Right atrium auricular region (tissue), 2 donors: ENCODE measurements around the gene MARK1. TPM values are rescaled to one million over a fixed set of nuclear protein-coding genes. Genes with fewer than 3 reads are reported as not detected.

Experiments
- DNase-seq: peaks from one replicate; pipeline ENCODE4 v3.0.0-alpha.2; 2019; ENCODE audit warnings: low spot score
- H3K27ac ChIP-seq, 2 donors: fragments of 200-600 bp; sonication (generic); 1 replicate in 1 of 2; 2 replicates in 1 of 2; pipeline ENCODE4 v1.5.1; 2016 to 2019
- H3K27me3 ChIP-seq, 2 donors: fragments of 200-600 bp; sonication (generic); one replicate each; pipeline versions ENCODE4 v1.5.1 to v1.6.0; 2017 to 2019
- H3K36me3 ChIP-seq: fragments of 200-600 bp; sonication (generic); one replicate; pipeline ENCODE4 v1.5.1; 2016
- H3K4me1 ChIP-seq, 2 donors: fragments of 200-600 bp; sonication (generic); one replicate each; pipeline versions ENCODE4 v1.5.1 to v1.6.0; 2017 to 2019
- H3K4me3 ChIP-seq, 2 donors: fragments of 200-600 bp; sonication (generic); 1 replicate in 1 of 2; 2 replicates in 1 of 2; pipeline ENCODE4 v1.5.1; 2017 to 2019; ENCODE audit warnings: mild to moderate bottlenecking in 1 of 2, moderate library complexity in 1 of 2
- H3K9me3 ChIP-seq, 2 donors: fragments of 200-600 bp; sonication (generic); one replicate each; pipeline ENCODE4 v1.5.1; 2019
- CTCF ChIP-seq, 2 donors: fragments of 200-600 bp; sonication (generic); IDR thresholded peaks; one replicate each; pipeline ENCODE4 v1.5.1; 2019; ENCODE audit warnings: antibody characterized with exemption in 2 of 2
- total RNA-seq, 2 donors: library from RNA; depleted of rRNA; stranded (reverse); fragments of >200 nt; gene quantifications; one replicate each; pipeline ENCODE4 v1.1.0, GENCODE V29; 2016

The MARK1 gene
- total RNA-seq, 2 donors from 2014 or later = 12.5 to 20.0 TPM

GRCh38 chr1:220631238-220631815 lies 103.4 kb downstream of the MARK1 start:
- Histone ChIP-seq H3K27ac (no peak overlapping the region), H3K9me3 (no peaks in the 10 kb centered on the region), H3K36me3 (peaks cover 8% of the 10 kb centered on the region), H3K27me3 (no peaks in the 10 kb centered on the region), H3K4me1 (no peaks in the 10 kb centered on the region), H3K4me3 (no peak overlapping the region)
- TF ChIP-seq CTCF (IDR thresholded peaks at IDR 0.05) = no peak
- no peak for DNase-seq

GRCh38 chr1:220637759-220638158 lies 109.8 kb downstream of the MARK1 start:
- no peaks in the 10 kb centered on the region for H3K27me3 ChIP-seq
- DNase-seq = no peak
- H3K9me3 ChIP-seq = no peaks in the 10 kb centered on the region
- no peaks in the 10 kb centered on the region for H3K4me1 ChIP-seq
- no peak overlapping the region for H3K27ac ChIP-seq
- no peak overlapping the region for H3K4me3 ChIP-seq
- TF ChIP-seq CTCF (IDR thresholded peaks at IDR 0.05) = no peak
- peaks cover 8% of the 10 kb centered on the region for H3K36me3 ChIP-seq

GRCh38 chr1:220642285-220642684 lies 114.3 kb downstream of the MARK1 start:
- no peak for TF ChIP-seq CTCF (IDR thresholded peaks at IDR 0.05)
- no peak for DNase-seq
- no peak overlapping the region for H3K27ac ChIP-seq

GRCh38 chr1:220652995-220653394 lies 125.1 kb downstream of the MARK1 start:
- no peak overlapping the region for H3K4me3 ChIP-seq
- H3K36me3 ChIP-seq = no peaks in the 10 kb centered on the region
- no peak for DNase-seq
- no peak for TF ChIP-seq CTCF (IDR thresholded peaks at IDR 0.05)
- H3K4me1 ChIP-seq = no peaks in the 10 kb centered on the region
- no peaks in the 10 kb centered on the region for H3K9me3 ChIP-seq
- H3K27ac ChIP-seq = no peak overlapping the region
- H3K27me3 ChIP-seq = no peaks in the 10 kb centered on the region

More at GRCh38 chr1:220642285-220642684, 114.3 kb downstream of the MARK1 start:
- H3K36me3 ChIP-seq = no peaks in the 10 kb centered on the region
- no peak overlapping the region for H3K4me3 ChIP-seq
- H3K27me3 ChIP-seq = no peaks in the 10 kb centered on the region
- H3K9me3 ChIP-seq = no peaks in the 10 kb centered on the region
- no peaks in the 10 kb centered on the region for H3K4me1 ChIP-seq

GRCh38 chr1:220655509-220655908 lies 127.6 kb downstream of the MARK1 start:
- TF ChIP-seq CTCF (IDR thresholded peaks at IDR 0.05) = no peak
- Histone ChIP-seq H3K9me3 (no peaks in the 10 kb centered on the region), H3K36me3 (no peaks in the 10 kb centered on the region), H3K4me3 (no peak overlapping the region), H3K27me3 (no peaks in the 10 kb centered on the region), H3K27ac (no peak overlapping the region), H3K4me1 (no peaks in the 10 kb centered on the region)
- no peak for DNase-seq
